Renal cortex interstitium (tissue), 11 donors: ENCODE measurements around the gene CHAF1B. TPM values are rescaled to one million over a fixed set of nuclear protein-coding genes. Genes with fewer than 3 reads are reported as not detected.
"Not testable (repeated sequence)": the region's sequence is repeated elsewhere in the genome, so short reads cannot be mapped to it uniquely, and the experiment has no call there.

Experiments
- DNase-seq, 11 donors: peaks; one replicate each; pipeline ENCODE4 v3.0.0-alpha.2; 2013; ENCODE audit warnings: low read depth in 9 of 11, low spot score in 4 of 11; ENCODE audit errors: extremely low read depth in 1 of 11
- polyA plus RNA-seq, 3 donors: library from polyadenylated mRNA; unstranded; fragments of 120-200 nt; gene quantifications; one replicate each; pipeline ENCODE4 v1.2.1, GENCODE V29; 2013; ENCODE audit not compliant: insufficient read length in 3 of 3

Gene CHAF1B
- polyA plus RNA-seq, 3 donors, result 6.8 to 12.5 (median 8.6) TPM

GRCh38 chr21:36381841-36382589 is 3.2 kb upstream of the CHAF1B start:
- no peak for DNase-seq

- DNase-seq, result not testable (repeated sequence)
Observed at GRCh38 chr21:36382722-36383121, 2.5 kb upstream of the CHAF1B start.

GRCh38 chr21:36384885-36385232 is 333 bp upstream of the CHAF1B start:
- no peak for DNase-seq

GRCh38 chr21:36386031-36386642 is 945 bp downstream of the CHAF1B start:
- DNase-seq, result no peak

GRCh38 chr21:36388096-36388495 is 2.9 kb downstream of the CHAF1B start:
- no peak for DNase-seq

GRCh38 chr21:36388835-36389234 is 3.6 kb downstream of the CHAF1B start:
- DNase-seq, result no peak

- not testable (repeated sequence) for DNase-seq
Observed at GRCh38 chr21:36391649-36392048, 6.5 kb downstream of the CHAF1B start.

- no peak for DNase-seq
Observed at GRCh38 chr21:36395353-36396111, 10.3 kb downstream of the CHAF1B start.

- DNase-seq, result no peak
Observed at GRCh38 chr21:36396325-36396724, 11.1 kb downstream of the CHAF1B start.

GRCh38 chr21:36396971-36397370 is 11.8 kb downstream of the CHAF1B start:
- DNase-seq, result no peak

- no peak for DNase-seq
Observed at GRCh38 chr21:36397606-36398005, 12.4 kb downstream of the CHAF1B start.

- DNase-seq, result not testable (repeated sequence)
Observed at GRCh38 chr21:36399736-36400135, 14.5 kb downstream of the CHAF1B start.

GRCh38 chr21:36400719-36401118 is 15.5 kb downstream of the CHAF1B start:
- DNase-seq, result no peak

- DNase-seq, result no peak
Observed at GRCh38 chr21:36402339-36402738, 17.1 kb downstream of the CHAF1B start.

- no peak for DNase-seq
Observed at GRCh38 chr21:36403713-36404112, 18.5 kb downstream of the CHAF1B start.

- DNase-seq, result no peak
Observed at GRCh38 chr21:36408568-36408967, 23.4 kb downstream of the CHAF1B start.

- DNase-seq, result no peak
Observed at GRCh38 chr21:36411301-36411700, 26.1 kb downstream of the CHAF1B start.

- no peak for DNase-seq
Observed at GRCh38 chr21:36412916-36413315, 27.7 kb downstream of the CHAF1B start.

- DNase-seq, result no peak
Observed at GRCh38 chr21:36415375-36415774, 30.2 kb downstream of the CHAF1B start.

GRCh38 chr21:36419241-36419640 is 34.0 kb downstream of the CHAF1B start:
- DNase-seq, result no peak
